Fibroblast of lung (primary cell): ENCODE measurements around the gene DES. TPM values are rescaled to one million over a fixed set of nuclear protein-coding genes. Genes with fewer than 3 reads are reported as not detected.
"Not testable (repeated sequence)": the region's sequence is repeated elsewhere in the genome, so short reads cannot be mapped to it uniquely, and the experiment has no call there.

Experiments
- DNase-seq, 2 donors: peaks; one replicate each; pipeline versions ENCODE4 v3.0.0 to v3.0.0-alpha.2; 2010; ENCODE audit warnings: low read depth in 2 of 2
- H2AFZ ChIP-seq: 2 replicates; pipeline ENCODE4 v1.5.1; 2012; ENCODE audit warnings: low read length, control low read depth, inconsistent platforms
- H3K27ac ChIP-seq: 2 replicates; pipeline ENCODE4 v1.5.1; 2011; ENCODE audit warnings: low read length, control low read depth; ENCODE audit not compliant: insufficient read depth
- H3K27me3 ChIP-seq: 2 replicates; pipeline ENCODE4 v1.5.1; 2011; ENCODE audit warnings: mild to moderate bottlenecking, low read length; ENCODE audit not compliant: control insufficient read depth, insufficient read depth
- H3K36me3 ChIP-seq: 2 replicates; pipeline ENCODE4 v1.5.1; 2011; ENCODE audit warnings: low read length; ENCODE audit not compliant: control insufficient read depth, insufficient read depth
- H3K4me1 ChIP-seq: 2 replicates; pipeline ENCODE4 v1.5.1; 2011; ENCODE audit warnings: low read length; ENCODE audit not compliant: control insufficient read depth, insufficient read depth; ENCODE audit errors: extremely low read depth
- H3K4me2 ChIP-seq: 2 replicates; pipeline ENCODE4 v1.5.1; 2011; ENCODE audit warnings: low read length, control low read depth; ENCODE audit not compliant: insufficient read depth; ENCODE audit errors: extremely low read depth
- H3K4me3 ChIP-seq, 4 experiments: fragments of 200-600 bp in 1 of 4; sonication (generic) in 1 of 4; replicated peaks in 1 of 4; 2 replicates each; pipeline ENCODE4 v1.5.1; 2011 to 2016; ENCODE audit warnings: low read length in 4 of 4, low read depth in 3 of 4, mild to moderate bottlenecking in 3 of 4, control low read depth in 2 of 4, inconsistent platforms in 1 of 4, mixed read lengths in 1 of 4; ENCODE audit not compliant: insufficient read depth in 1 of 4; ENCODE audit errors: control extremely low read depth in 1 of 4
- H3K79me2 ChIP-seq: 2 replicates; pipeline ENCODE4 v1.5.1; 2012; ENCODE audit warnings: mild to moderate bottlenecking, low read length, inconsistent platforms; ENCODE audit not compliant: control insufficient read depth, insufficient read depth
- H3K9ac ChIP-seq: 2 replicates; pipeline ENCODE4 v1.5.1; 2011; ENCODE audit warnings: mild to moderate bottlenecking, low read length, control low read depth; ENCODE audit not compliant: insufficient read depth
- H3K9me3 ChIP-seq: 2 replicates; pipeline ENCODE4 v1.5.1; 2012; ENCODE audit warnings: low read depth, low read length; ENCODE audit not compliant: control insufficient read depth, insufficient read depth
- H4K20me1 ChIP-seq: 2 replicates; pipeline ENCODE4 v1.5.1; 2011; ENCODE audit warnings: low read length; ENCODE audit not compliant: control insufficient read depth, insufficient read depth; ENCODE audit errors: extremely low read depth
- CTCF ChIP-seq, 2 donors: IDR thresholded peaks in 1 of 2; conservative IDR thresholded peaks in 1 of 2; 1 replicate in 1 of 2; 2 replicates in 1 of 2; pipeline ENCODE4 v1.5.1; 2011 to 2012; ENCODE audit warnings: low read length in 2 of 2, control low read depth in 1 of 2, inconsistent platforms in 1 of 2, low read depth in 1 of 2, mild to moderate bottlenecking in 1 of 2
- EZH2 ChIP-seq: IDR thresholded peaks from 2 replicates; pipeline ENCODE4 v1.5.1; 2012; ENCODE audit warnings: low read length, control low read depth, mild to moderate bottlenecking; ENCODE audit errors: missing control alignments
- polyA plus RNA-seq, 2 donors: library from polyadenylated mRNA; depleted of rRNA in 1 of 2; stranded (reverse) in 1 of 2; unstranded in 1 of 2; fragments of >200 nt; gene quantifications; 2 replicates each; pipeline ENCODE4 v1.2.1, GENCODE V29; 2011 to 2012; ENCODE audit warnings: missing spikeins in 1 of 2
- total RNA-seq: library from RNA; depleted of rRNA; stranded (reverse); fragments of >200 nt; gene quantifications from 2 replicates; pipeline ENCODE4 v1.2.1, GENCODE V29; 2014

DES gene
- total and polyA plus RNA-seq, 2 donors (not counting 1 experiment from before 2014, with no cell fraction given) = 11.0 to 34.7 TPM

GRCh38 chr2:219388121-219388906 is 29.9 kb upstream of the DES start:
- Histone ChIP-seq H3K27ac (peak overlapping the region; percentile 44), H3K9me3 (no peaks in the 10 kb centered on the region), H3K27me3 (no peaks in the 10 kb centered on the region), H3K4me2 (peak overlapping the region; percentile 93), H3K36me3 (peaks cover 20% of the 10 kb centered on the region), H4K20me1 (no peaks in the 10 kb centered on the region), H3K4me3 (peak overlapping the region; percentile 35 to 51 (median 41)), H2AFZ (peak overlapping the region; percentile 97), H3K9ac (peak overlapping the region; percentile 42), H3K79me2 (peaks cover 9% of the 10 kb centered on the region), H3K4me1 (peaks cover 13% of the 10 kb centered on the region)
- peak; percentile 94 to 97 for DNase-seq
- TF ChIP-seq CTCF (conservative IDR thresholded peaks at IDR 0.05 in 1 of 2, IDR thresholded peaks at IDR 0.05 in 1 of 2; ENCODE audit: low read depth in 1 of 2, low read length in 2 of 2) (peak; percentile 33 to 37), EZH2 (no peak)

DNA sequence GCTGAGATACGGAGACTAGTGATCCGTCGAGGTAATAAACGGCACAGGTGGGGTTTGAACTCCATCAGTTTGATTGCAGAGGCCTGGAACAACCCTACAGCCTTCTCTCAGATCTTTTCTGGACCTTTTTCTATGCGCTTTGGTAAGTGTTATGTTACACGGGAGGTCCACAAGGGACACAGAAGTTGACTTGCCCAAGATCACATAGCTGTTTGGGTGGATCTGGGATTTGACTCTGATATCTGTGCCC is 29.3 kb upstream of the DES start:
- Histone ChIP-seq H3K79me2 (peaks cover 9% of the 10 kb centered on the region), H3K27ac (peak overlapping the region; percentile 44), H3K9me3 (no peaks in the 10 kb centered on the region), H3K27me3 (peaks cover 3% of the 10 kb centered on the region), H3K4me2 (peak overlapping the region; percentile 93), H3K36me3 (peaks cover 16% of the 10 kb centered on the region), H2AFZ (peak overlapping the region; percentile 97), H3K4me3 (peak overlapping the region; percentile 35 to 51 (median 41)), H4K20me1 (no peaks in the 10 kb centered on the region), H3K4me1 (peaks cover 13% of the 10 kb centered on the region), H3K9ac (no peak overlapping the region)
- TF ChIP-seq CTCF (conservative IDR thresholded peaks at IDR 0.05 in 1 of 2, IDR thresholded peaks at IDR 0.05 in 1 of 2; ENCODE audit: low read depth in 1 of 2, low read length in 2 of 2) (no peak), EZH2 (no peak)
- peak in 1 of 2 donors; percentile 4 for DNase-seq

GRCh38 chr2:219392754-219393153 is 25.4 kb upstream of the DES start:
- Histone ChIP-seq H3K4me3 (no peak overlapping the region), H4K20me1 (no peaks in the 10 kb centered on the region), H3K27me3 (peaks cover 3% of the 10 kb centered on the region), H3K27ac (no peak overlapping the region), H3K36me3 (no peaks in the 10 kb centered on the region), H3K79me2 (no peaks in the 10 kb centered on the region), H3K9me3 (no peaks in the 10 kb centered on the region), H2AFZ (no peak overlapping the region), H3K4me1 (no peaks in the 10 kb centered on the region), H3K9ac (no peak overlapping the region), H3K4me2 (no peak overlapping the region)
- TF ChIP-seq CTCF (conservative IDR thresholded peaks at IDR 0.05 in 1 of 2, IDR thresholded peaks at IDR 0.05 in 1 of 2; ENCODE audit: low read depth in 1 of 2, low read length in 2 of 2) (no peak), EZH2 (no peak)
- no peak for DNase-seq

DNA sequence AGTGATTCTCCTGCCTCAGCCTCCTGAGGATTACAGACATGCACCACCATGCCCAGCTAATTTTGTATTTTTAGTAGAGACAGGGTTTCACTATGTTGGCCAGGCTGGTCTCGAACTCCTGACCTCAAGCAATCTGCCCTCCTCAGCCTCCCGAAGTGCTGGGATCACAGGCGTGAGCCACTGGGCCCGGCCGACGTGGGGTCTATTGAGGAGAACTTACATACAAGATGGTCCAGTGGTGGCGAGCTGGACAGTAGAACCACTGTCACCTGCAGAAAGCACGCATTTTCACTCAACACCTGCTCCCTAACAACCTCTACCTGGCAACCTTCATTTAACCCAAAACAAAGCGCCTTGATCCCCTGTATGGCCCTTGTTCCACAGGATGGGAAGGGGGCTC is 23.1 kb upstream of the DES start:
- not testable (repeated sequence) for H3K4me2 ChIP-seq, H3K36me3 ChIP-seq, H3K79me2 ChIP-seq, H2AFZ ChIP-seq, H3K27ac ChIP-seq, DNase-seq, H4K20me1 ChIP-seq, H3K27me3 ChIP-seq, H3K9ac ChIP-seq, H3K9me3 ChIP-seq, H3K4me3 ChIP-seq, H3K4me1 ChIP-seq
